Measurements from ENCODE around the gene MAPK8IP2. TPM values are rescaled to one million over a fixed set of nuclear protein-coding genes. Genes with fewer than 3 reads are reported as not detected.

Gene MAPK8IP2
- total RNA-seq, 1 experiment from 2014 or later = 6.4 TPM

GRCh38 chr22:50626314-50626849 is 25.8 kb downstream of the MAPK8IP2 start:
- ATAC-seq = no peak
- no peaks in the 10 kb centered on the region for H4K20me1 ChIP-seq (ENCODE audit: insufficient read depth)
- no peaks in the 10 kb centered on the region for H3K36me3 ChIP-seq (ENCODE audit: control insufficient read depth in 1 of 2, insufficient read depth in 2 of 2, low read length in 2 of 2)
- no peaks in the 10 kb centered on the region for H3K9me3 ChIP-seq (ENCODE audit: control insufficient read depth in 1 of 2, insufficient read depth in 1 of 2, low read depth in 1 of 2, low read length in 2 of 2)
- H2AFZ ChIP-seq (ENCODE audit: low read depth, low read length, poor library complexity, severe bottlenecking) = no peak overlapping the region
- POLR2A ChIA-PET = no interaction called here
- peaks cover 10 to 48% of the 10 kb centered on the region in 2 experiments; a peak in 3 of 4 replicates for H3K4me1 ChIP-seq (ENCODE audit: control insufficient read depth in 1 of 2, insufficient read depth in 2 of 2, low read length in 2 of 2)
- BruUV-seq (replicated peaks) = no TSS peak
- RAD21 ChIA-PET (ENCODE audit: low non-redundant PET in 1 of 2, low total read pairs in 2 of 2, uncharacterized antibody in 2 of 2, unreplicated experiment in 2 of 2) = interaction anchor here in 1 of 2 experiments (0.6 kb wide), 1 partner anchor 105 kb away, joined by 7 read pairs; no protein-coding TSS in a partner anchor
- H3K4me3 ChIP-seq (replicated peaks in 1 of 2; ENCODE audit: low read depth in 1 of 2, low read length in 2 of 2) = 0 out of 4 replicates have a peak overlapping the region, but pooled peaks of 1 of the 2 experiments have one; percentile 88
- TF ChIP-seq POLR2A (IDR thresholded peaks at IDR 0.05; ENCODE audit: borderline replicate concordance, extremely low read depth, insufficient read depth, insufficient read length) (no peak), CBX3 (IDR thresholded peaks at IDR 0.05; ENCODE audit: low read depth) (no peak), ATF3 (IDR thresholded peaks at IDR 0.05) (no peak), RAD21 (IDR thresholded peaks at IDR 0.05; ENCODE audit: low read depth) (no peak), EZH2phosphoT487 (IDR thresholded peaks at IDR 0.05; ENCODE audit: borderline replicate concordance) (no peak), SP1 (IDR thresholded peaks at IDR 0.05; ENCODE audit: low read depth) (no peak), SIN3A (IDR thresholded peaks at IDR 0.05; ENCODE audit: low read depth) (no peak)
- TF ChIP-seq, protein P1, sequence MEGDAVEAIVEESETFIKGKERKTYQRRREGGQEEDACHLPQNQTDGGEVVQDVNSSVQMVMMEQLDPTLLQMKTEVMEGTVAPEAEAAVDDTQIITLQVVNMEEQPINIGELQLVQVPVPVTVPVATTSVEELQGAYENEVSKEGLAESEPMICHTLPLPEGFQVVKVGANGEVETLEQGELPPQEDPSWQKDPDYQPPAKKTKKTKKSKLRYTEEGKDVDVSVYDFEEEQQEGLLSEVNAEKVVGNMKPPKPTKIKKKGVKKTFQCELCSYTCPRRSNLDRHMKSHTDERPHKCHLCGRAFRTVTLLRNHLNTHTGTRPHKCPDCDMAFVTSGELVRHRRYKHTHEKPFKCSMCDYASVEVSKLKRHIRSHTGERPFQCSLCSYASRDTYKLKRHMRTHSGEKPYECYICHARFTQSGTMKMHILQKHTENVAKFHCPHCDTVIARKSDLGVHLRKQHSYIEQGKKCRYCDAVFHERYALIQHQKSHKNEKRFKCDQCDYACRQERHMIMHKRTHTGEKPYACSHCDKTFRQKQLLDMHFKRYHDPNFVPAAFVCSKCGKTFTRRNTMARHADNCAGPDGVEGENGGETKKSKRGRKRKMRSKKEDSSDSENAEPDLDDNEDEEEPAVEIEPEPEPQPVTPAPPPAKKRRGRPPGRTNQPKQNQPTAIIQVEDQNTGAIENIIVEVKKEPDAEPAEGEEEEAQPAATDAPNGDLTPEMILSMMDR (IDR thresholded peaks at IDR 0.05 in 2 of 3, conservative IDR thresholded peaks at IDR 0.05 in 1 of 3; ENCODE audit: borderline replicate concordance in 1 of 3, insufficient read depth in 1 of 3, low read depth in 2 of 3, low read length in 2 of 3) = no peak
- H3K79me2 ChIP-seq (ENCODE audit: insufficient read depth, low read length) = no peaks in the 10 kb centered on the region
- no peak overlapping the region for H3K9ac ChIP-seq (ENCODE audit: low read length)
- CTCF ChIA-PET = interaction anchor here (0.9 to 1.2 kb wide), 2 partner anchors 64 to 68 kb away, joined by 3 read pairs; no protein-coding TSS in a partner anchor
- peak overlapping the region; percentile 99 for H3K4me2 ChIP-seq (ENCODE audit: low read length)
- intact Hi-C loops (cut with micrococcal nuclease) = loop anchor here (2.0 kb wide), 1 partner anchor 64 kb away; no protein-coding TSS in a partner anchor
- no peak for DNase-seq (ENCODE audit: low read depth, low spot score)
- H3K9me2 ChIP-seq (ENCODE audit: insufficient read depth) = no peaks in the 10 kb centered on the region
- H3K27me3 ChIP-seq (ENCODE audit: insufficient read depth, low read length) = peaks cover 6% of the 10 kb centered on the region; the same call in 1 of the 2 replicates
- no peak overlapping the region; the same call in 1 of the 2 replicates for H3K27ac ChIP-seq (ENCODE audit: low read depth, low read length)
